Measurements from ENCODE around the gene RBMS1. TPM values are rescaled to one million over a fixed set of nuclear protein-coding genes. Genes with fewer than 3 reads are reported as not detected.

RBMS1 gene
- total RNA-seq, 2 donors from 2014 or later: 6.3 to 21.1 TPM

DNA sequence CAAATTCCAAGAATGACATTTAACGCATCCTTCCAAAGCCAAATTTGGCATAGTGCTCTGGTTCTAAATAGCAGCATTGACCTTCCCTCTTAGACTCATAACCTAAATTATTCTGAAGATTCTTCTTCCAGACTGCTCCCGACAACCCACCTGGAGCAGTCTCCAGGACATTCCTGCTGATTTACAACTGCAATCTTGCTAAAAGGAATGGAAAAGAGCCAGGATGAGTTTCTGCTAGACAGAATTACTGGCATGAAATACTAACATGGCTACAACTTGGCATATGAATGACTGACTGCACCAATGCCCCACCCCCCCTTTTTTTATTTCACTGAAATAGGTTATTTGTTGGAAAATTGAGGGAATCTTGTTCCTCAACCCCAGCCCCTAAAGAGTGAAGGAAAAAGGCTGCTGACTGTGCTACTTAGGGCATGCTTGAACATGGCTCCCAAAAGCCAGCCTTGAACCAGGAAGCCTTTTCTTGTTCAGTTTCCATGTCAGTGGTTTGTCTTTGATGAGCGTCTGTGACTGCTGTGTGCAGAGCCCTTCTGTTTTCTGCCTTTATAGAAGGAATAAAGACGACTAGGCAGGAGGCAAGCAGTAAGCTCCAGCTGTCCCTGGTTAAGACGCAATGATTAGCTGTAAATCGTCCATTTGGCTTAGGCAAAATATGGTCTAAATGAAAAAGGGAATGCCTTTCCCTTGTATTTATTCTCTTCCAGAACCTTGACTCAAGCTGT, 246.1 kb downstream of the RBMS1 start:
- Histone ChIP-seq H3K9ac (ENCODE audit: low read depth in 2 of 2, low read length in 2 of 2) (no peak overlapping the region), H3K9me3 (no peaks in the 10 kb centered on the region), H3K27ac (no peak overlapping the region), H3K4me3 (no peak overlapping the region), H3K27me3 (no peaks in the 10 kb centered on the region), H3K36me3 (no peaks in the 10 kb centered on the region), H3K4me1 (no peaks in the 10 kb centered on the region)
- intact Hi-C loops (cut with DNase I): no loop called here
- DNase-seq: no peak
- TF ChIP-seq, protein P1, sequence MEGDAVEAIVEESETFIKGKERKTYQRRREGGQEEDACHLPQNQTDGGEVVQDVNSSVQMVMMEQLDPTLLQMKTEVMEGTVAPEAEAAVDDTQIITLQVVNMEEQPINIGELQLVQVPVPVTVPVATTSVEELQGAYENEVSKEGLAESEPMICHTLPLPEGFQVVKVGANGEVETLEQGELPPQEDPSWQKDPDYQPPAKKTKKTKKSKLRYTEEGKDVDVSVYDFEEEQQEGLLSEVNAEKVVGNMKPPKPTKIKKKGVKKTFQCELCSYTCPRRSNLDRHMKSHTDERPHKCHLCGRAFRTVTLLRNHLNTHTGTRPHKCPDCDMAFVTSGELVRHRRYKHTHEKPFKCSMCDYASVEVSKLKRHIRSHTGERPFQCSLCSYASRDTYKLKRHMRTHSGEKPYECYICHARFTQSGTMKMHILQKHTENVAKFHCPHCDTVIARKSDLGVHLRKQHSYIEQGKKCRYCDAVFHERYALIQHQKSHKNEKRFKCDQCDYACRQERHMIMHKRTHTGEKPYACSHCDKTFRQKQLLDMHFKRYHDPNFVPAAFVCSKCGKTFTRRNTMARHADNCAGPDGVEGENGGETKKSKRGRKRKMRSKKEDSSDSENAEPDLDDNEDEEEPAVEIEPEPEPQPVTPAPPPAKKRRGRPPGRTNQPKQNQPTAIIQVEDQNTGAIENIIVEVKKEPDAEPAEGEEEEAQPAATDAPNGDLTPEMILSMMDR (IDR thresholded peaks at IDR 0.05): no peak

DNA sequence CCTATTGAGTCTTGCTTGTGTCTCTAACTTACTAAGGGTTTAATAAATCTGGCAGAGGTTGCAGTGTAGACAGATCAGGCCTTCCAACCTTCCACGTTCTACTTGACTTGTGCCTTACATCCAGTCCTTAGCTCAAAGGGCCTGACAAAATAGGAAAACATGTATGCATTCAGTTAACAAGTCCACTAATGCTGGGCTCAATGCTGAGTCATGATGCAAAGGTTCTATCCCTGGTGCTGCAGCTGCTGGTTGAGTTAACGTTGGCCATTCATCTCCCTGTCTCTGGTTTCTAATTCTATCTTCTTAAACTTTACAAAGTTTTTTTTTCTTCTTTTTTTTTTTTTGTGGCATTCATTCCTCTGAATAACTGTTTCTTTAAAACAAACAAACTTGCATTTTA, 247.3 kb downstream of the RBMS1 start:
- Histone ChIP-seq H3K4me1 (no peaks in the 10 kb centered on the region), H3K4me3 (no peak overlapping the region), H3K36me3 (no peaks in the 10 kb centered on the region), H3K27me3 (no peaks in the 10 kb centered on the region), H3K27ac (no peak overlapping the region), H3K9ac (ENCODE audit: low read depth in 2 of 2, low read length in 2 of 2) (no peak overlapping the region), H3K9me3 (no peaks in the 10 kb centered on the region)
- intact Hi-C loops (cut with DNase I): no loop called here
- DNase-seq: no peak
- TF ChIP-seq, protein P1 (IDR thresholded peaks at IDR 0.05): no peak

DNA sequence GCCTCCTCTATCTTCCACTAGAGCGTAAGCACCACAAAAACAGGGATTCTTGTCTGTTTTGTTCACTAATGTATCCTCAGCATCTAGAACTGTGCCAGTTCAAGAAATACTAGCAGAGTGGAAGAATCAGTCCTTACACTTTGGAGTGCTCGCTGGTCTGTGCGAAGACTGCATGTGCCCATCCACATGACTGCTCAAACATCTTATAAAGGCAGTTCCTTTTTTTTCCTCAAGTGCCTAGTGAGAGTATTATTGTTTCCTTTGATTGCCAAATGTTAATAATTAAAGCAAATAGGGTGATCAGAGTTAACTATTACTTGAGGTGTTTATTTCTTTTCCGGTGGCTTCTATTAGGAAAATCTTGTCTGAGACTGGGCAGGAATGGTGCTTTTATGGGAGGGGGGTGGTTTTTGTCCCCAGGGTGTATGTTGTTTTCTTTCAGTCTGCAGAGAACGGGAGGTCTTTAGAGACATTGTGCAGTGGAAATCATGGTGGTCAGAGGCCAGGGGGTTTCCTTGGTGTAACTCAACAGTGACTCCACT, 247.9 kb downstream of the RBMS1 start:
- Histone ChIP-seq H3K36me3 (no peaks in the 10 kb centered on the region), H3K4me3 (no peak overlapping the region), H3K4me1 (no peaks in the 10 kb centered on the region), H3K9me3 (no peaks in the 10 kb centered on the region), H3K27ac (no peak overlapping the region), H3K27me3 (no peaks in the 10 kb centered on the region), H3K9ac (ENCODE audit: low read depth in 2 of 2, low read length in 2 of 2) (no peak overlapping the region)
- DNase-seq: no peak
- TF ChIP-seq, protein P1 (IDR thresholded peaks at IDR 0.05): no peak
- intact Hi-C loops (cut with DNase I): no loop called here

DNA sequence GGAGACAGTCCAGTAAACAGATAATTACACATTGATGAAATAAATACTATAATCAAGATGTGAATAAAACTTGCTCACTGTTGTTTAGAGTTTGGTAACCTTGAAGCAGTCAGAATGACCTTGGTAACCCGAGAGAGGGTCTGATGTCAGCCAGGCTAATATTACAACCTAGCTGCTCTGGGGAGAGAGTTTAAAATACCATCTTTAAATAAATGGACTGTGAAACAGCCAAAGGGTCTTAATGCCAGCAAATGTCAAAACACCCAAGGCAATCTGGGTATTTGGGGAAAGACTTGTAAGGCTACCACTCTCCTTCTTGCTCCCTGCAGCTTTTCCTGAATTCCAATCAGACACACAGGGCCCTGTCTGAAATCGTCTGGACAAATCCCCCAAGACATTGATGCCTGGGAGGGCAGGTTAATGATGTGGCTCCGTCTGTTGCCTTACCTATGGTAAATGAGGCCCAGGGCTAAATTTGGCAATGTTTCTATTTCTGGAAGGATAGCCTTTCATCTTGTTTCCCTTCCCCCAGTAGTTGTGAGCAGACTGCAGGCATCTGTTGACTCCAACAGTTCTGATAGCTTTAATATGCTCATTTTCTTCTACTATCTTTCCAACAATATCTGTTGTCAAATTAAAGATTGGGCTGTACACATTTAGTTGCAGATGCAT, 250.6 kb downstream of the RBMS1 start:
- TF ChIP-seq, protein P1 (IDR thresholded peaks at IDR 0.05): no peak
- no peaks in the 10 kb centered on the region for H3K4me1 ChIP-seq
- no peak overlapping the region for H3K27ac ChIP-seq

DNA sequence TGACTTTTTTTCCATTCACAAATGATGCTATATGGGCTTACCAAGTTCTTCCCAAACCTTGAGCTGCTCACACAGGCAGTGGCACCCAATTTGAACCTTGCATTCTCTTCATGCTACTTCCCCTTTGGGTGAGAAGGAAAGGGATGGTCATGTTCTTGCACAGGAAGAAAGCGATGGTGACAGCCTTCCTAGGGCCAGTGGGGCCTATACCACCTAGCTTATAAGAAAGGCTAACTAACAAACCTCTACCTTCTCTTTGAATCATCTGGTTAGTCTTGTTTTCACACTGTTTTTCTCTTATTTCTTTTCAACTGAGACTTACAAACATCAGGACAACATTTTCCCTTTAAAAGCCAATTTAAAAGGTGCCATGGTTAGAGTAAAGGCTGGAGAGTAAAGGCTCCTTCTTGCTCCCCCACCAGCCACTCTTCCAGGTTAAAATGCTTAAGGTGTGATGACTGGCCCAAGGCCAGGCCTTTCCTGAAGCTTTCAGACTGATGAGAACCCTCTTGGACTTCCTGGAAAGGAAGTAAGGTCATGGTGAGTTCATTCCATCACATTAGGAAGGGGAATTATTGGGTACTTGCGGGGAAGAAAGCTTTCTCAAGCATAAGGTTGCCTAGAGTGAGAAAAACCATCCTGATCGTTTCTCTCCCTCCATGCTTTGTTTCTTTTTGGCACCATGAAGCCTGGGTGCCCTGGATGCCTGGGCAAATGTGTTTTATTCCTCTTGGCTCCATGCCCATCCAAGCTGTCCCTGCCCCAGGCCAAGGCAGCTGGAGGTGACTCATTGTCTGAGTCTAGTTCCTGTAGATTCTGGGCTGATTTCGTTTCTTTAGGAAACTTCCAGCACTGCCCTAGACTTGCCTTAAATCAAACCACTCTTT, 252.1 kb downstream of the RBMS1 start:
- Histone ChIP-seq H3K9me3 (no peaks in the 10 kb centered on the region), H3K4me1 (no peaks in the 10 kb centered on the region), H3K27ac (peak overlapping the region; percentile 25), H3K27me3 (no peaks in the 10 kb centered on the region), H3K4me3 (no peak overlapping the region), H3K36me3 (no peaks in the 10 kb centered on the region), H3K9ac (ENCODE audit: low read depth in 2 of 2, low read length in 2 of 2) (no peak overlapping the region)
- DNase-seq: peak; percentile 77
- TF ChIP-seq, protein P1 (IDR thresholded peaks at IDR 0.05): no peak
- intact Hi-C loops (cut with DNase I): no loop called here

More for the DNA sequence above, 250.6 kb downstream of the RBMS1 start:
- intact Hi-C loops (cut with DNase I): no loop called here
- Histone ChIP-seq H3K9ac (ENCODE audit: low read depth in 2 of 2, low read length in 2 of 2) (no peak overlapping the region), H3K36me3 (no peaks in the 10 kb centered on the region), H3K27me3 (no peaks in the 10 kb centered on the region), H3K4me3 (no peak overlapping the region), H3K9me3 (no peaks in the 10 kb centered on the region)
- DNase-seq: no peak
